Mammary epithelial cell (primary cell): Measurements from ENCODE around the gene SMIM3.

ENCODE experiments used
- CTCF ChIP-seq, 2 donors: IDR thresholded peaks in 1 of 2; conservative IDR thresholded peaks in 1 of 2; 2 replicates each; pipeline ENCODE4 v1.5.1; 2011 to 2012; ENCODE audit warnings: inconsistent platforms in 2 of 2, low read length in 2 of 2, mild to moderate bottlenecking in 2 of 2, control low read depth in 1 of 2, low read depth in 1 of 2; ENCODE audit not compliant: insufficient read depth in 1 of 2; ENCODE audit errors: extremely low read depth in 1 of 2
- EZH2 ChIP-seq: IDR thresholded peaks from 2 replicates; pipeline ENCODE4 v1.6.1; 2012; ENCODE audit warnings: low read length, inconsistent platforms, borderline replicate concordance

- no peak for TF ChIP-seq CTCF (conservative IDR thresholded peaks at IDR 0.05 in 1 of 2, IDR thresholded peaks at IDR 0.05 in 1 of 2; ENCODE audit: extremely low read depth in 1 of 2, insufficient read depth in 1 of 2, low read depth in 1 of 2, low read length in 2 of 2)
- no peak for TF ChIP-seq EZH2
Measured at GRCh38 chr5:150815010-150815409, 36.5 kb downstream of the SMIM3 start.
